Measurements from ENCODE around the gene ZC3H4.

DNA sequence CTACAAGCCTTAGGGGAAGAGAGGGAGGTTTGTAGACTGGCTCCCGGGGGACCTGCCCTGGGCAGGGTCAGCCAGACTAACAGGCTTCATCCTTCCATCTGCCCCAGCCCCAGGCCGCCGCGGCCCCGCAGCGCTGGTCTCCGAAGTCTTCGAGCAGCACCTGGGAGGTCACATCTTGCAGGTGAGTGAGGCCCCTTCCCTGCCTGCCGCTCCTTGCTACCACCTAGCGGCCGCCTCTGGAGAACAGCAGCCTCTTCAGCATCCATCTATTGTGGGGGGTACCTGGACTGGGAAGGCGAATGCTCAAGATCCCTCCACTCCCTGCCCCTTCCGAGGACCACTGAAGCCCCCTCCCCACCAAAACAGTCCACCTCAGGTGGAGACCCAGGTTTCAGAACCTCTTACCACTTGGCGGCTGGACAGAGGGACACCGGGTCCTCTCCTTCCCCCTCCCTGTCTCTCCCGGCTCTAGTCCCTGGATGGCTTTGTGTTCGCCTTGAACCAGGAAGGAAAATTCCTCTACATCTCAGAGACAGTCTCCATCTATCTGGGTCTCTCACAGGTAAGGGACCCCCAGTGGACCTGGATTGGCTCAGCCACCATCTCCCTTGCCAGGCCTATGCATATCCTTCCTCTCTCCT, 81.3 kb downstream of the ZC3H4 start:
- TF ChIP-seq, protein P1, sequence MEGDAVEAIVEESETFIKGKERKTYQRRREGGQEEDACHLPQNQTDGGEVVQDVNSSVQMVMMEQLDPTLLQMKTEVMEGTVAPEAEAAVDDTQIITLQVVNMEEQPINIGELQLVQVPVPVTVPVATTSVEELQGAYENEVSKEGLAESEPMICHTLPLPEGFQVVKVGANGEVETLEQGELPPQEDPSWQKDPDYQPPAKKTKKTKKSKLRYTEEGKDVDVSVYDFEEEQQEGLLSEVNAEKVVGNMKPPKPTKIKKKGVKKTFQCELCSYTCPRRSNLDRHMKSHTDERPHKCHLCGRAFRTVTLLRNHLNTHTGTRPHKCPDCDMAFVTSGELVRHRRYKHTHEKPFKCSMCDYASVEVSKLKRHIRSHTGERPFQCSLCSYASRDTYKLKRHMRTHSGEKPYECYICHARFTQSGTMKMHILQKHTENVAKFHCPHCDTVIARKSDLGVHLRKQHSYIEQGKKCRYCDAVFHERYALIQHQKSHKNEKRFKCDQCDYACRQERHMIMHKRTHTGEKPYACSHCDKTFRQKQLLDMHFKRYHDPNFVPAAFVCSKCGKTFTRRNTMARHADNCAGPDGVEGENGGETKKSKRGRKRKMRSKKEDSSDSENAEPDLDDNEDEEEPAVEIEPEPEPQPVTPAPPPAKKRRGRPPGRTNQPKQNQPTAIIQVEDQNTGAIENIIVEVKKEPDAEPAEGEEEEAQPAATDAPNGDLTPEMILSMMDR (conservative IDR thresholded peaks at IDR 0.05), result peak; percentile 84
- TF ChIP-seq ZFX (IDR thresholded peaks at IDR 0.05), result no peak

Data from C4-2B (cell line).